ENCODE measurements around the gene AKR7A2.
"Not testable (repeated sequence)": the region's sequence is repeated elsewhere in the genome, so short reads cannot be mapped to it uniquely, and the experiment has no call there.

AKR7A2 gene

DNA sequence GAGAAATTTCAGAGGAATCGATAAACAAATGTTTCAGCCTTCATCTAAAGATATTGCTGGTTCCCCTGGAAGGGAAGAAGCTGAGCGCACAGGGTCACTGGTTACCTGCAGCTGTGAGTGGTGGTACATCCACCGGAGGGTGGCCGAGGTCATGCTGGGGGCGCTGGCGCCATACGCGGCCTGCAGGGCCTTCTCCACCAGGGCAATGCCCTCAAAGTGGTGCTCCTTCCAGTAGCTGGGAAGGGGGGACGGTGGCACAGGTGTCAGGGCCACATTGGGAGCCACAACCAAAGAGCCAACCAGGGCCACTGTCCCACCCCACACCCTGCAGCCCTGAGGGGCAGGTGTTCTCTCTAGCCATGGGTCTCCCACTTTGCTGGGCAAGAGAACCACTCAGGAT, 28.1 kb downstream of the AKR7A2 start:
- Histone ChIP-seq H3K4me1 (ENCODE audit: control insufficient read depth, insufficient read depth, low read length) (no peaks in the 10 kb centered on the region), H3K36me3 (ENCODE audit: control insufficient read depth, insufficient read depth, low read length) (peaks cover 2% of the 10 kb centered on the region), H3K27me3 (ENCODE audit: control insufficient read depth, insufficient read depth, low read length) (no peaks in the 10 kb centered on the region), H3K27ac (ENCODE audit: low read depth, low read length) (no peak overlapping the region), H3K9ac (ENCODE audit: low read length) (no peak overlapping the region), H3K4me3 (ENCODE audit: low read length) (no peak overlapping the region)

DNA sequence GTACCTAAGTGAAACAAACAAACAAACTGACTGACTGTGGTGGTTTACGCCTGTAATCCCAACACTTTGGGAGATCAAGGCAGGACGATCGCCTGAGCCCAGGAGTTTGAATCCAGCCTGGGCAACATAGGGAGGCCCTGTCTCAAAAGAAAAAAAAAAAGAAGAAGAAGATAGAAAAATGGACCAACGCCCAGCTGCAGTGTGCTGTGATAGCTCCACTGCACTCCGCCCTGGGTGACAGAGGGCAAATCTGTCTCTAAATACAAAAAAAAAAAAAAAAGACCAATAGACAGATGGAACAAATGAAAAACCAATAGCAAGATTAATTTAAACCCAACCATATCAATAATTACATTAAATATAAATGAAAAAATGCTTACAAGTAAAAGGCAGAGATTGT, 37.3 kb downstream of the AKR7A2 start:
- Histone ChIP-seq H3K27ac (ENCODE audit: low read depth, low read length) (no peak overlapping the region), H3K4me1 (ENCODE audit: control insufficient read depth, insufficient read depth, low read length) (no peaks in the 10 kb centered on the region), H3K27me3 (ENCODE audit: control insufficient read depth, insufficient read depth, low read length) (no peaks in the 10 kb centered on the region), H3K4me3 (ENCODE audit: low read length) (no peak overlapping the region), H3K9ac (ENCODE audit: low read length) (no peak overlapping the region), H3K36me3 (ENCODE audit: control insufficient read depth, insufficient read depth, low read length) (no peaks in the 10 kb centered on the region)

- H3K27me3 ChIP-seq (ENCODE audit: control insufficient read depth, insufficient read depth, low read length); H3K9ac ChIP-seq (ENCODE audit: low read length); H3K4me1 ChIP-seq (ENCODE audit: control insufficient read depth, insufficient read depth, low read length); H3K36me3 ChIP-seq (ENCODE audit: control insufficient read depth, insufficient read depth, low read length); H3K27ac ChIP-seq (ENCODE audit: low read depth, low read length); H3K4me3 ChIP-seq (ENCODE audit: low read length): not testable (repeated sequence)
Observed at GRCh38 chr1:19273844-19274531, 38.0 kb downstream of the AKR7A2 start.

DNA sequence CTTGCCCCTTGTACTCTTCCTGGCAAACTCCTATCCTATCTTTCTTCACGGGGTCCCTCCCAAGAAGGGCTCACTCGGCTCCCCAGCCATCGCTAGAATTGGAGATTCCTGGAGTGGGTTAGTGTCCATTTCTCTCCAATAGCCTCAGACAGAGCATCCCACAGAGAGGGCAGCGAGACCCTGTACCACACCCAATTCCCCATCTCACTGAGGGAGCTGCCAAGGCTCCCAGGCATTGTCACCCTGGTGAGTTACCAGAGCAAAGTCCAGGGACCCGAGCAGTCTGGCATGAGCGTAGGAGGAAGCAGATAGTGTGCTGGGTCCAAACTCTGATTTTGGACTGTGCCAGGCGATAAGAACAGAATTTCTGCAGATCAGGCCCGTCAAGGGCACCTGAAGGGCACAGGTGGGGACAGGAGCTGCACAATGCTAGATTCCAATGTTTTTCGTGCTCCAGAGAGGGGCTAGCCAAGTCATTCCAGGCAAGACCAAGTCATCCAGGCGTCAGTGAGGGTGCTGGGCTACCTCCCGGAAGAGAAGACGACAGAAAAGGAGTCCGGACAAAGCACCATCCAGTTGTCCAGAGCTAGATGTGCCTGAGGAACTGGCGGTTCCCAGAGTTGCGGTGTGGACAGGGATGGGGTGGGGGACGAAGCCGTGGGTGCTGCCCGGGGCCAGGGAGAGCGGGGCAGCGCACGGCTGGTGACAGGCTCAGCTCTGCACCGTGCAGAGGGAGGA, 38.7 kb downstream of the AKR7A2 start:
- Histone ChIP-seq H3K27ac (ENCODE audit: low read depth, low read length) (no peak overlapping the region), H3K4me3 (ENCODE audit: low read length) (no peak overlapping the region), H3K4me1 (ENCODE audit: control insufficient read depth, insufficient read depth, low read length) (no peaks in the 10 kb centered on the region), H3K36me3 (ENCODE audit: control insufficient read depth, insufficient read depth, low read length) (no peaks in the 10 kb centered on the region), H3K27me3 (ENCODE audit: control insufficient read depth, insufficient read depth, low read length) (no peaks in the 10 kb centered on the region), H3K9ac (ENCODE audit: low read length) (no peak overlapping the region)

- Histone ChIP-seq H3K4me1 (ENCODE audit: control insufficient read depth, insufficient read depth, low read length) (no peaks in the 10 kb centered on the region), H3K4me3 (ENCODE audit: low read length) (no peak overlapping the region), H3K36me3 (ENCODE audit: control insufficient read depth, insufficient read depth, low read length) (no peaks in the 10 kb centered on the region), H3K9ac (ENCODE audit: low read length) (no peak overlapping the region), H3K27me3 (ENCODE audit: control insufficient read depth, insufficient read depth, low read length) (no peaks in the 10 kb centered on the region), H3K27ac (ENCODE audit: low read depth, low read length) (no peak overlapping the region)
Observed at GRCh38 chr1:19272064-19272463, 39.9 kb downstream of the AKR7A2 start.

DNA sequence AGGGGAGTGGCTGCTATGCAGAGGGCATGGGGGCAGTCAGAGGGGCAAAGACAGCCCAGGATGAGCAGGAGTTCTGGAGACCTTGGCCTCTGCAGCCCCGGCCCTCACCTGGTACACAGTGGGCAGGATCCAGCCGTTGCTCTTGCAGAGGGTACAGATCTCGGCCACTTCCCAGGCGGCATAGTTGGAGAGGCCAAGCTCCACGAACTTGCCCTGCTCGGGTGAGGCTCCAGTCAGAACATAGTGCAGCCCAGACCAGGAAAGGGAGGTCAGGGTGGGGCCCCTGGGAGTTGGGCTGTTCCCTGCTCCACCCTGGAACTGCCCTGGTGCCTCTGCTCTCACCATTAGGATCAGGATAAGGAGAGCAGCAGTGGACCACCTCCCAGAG, 41.6 kb downstream of the AKR7A2 start:
- not testable (repeated sequence) for H3K9ac ChIP-seq (ENCODE audit: low read length); H3K4me1 ChIP-seq (ENCODE audit: control insufficient read depth, insufficient read depth, low read length); H3K36me3 ChIP-seq (ENCODE audit: control insufficient read depth, insufficient read depth, low read length); H3K27me3 ChIP-seq (ENCODE audit: control insufficient read depth, insufficient read depth, low read length); H3K27ac ChIP-seq (ENCODE audit: low read depth, low read length); H3K4me3 ChIP-seq (ENCODE audit: low read length)

- not testable (repeated sequence) for H3K4me3 ChIP-seq (ENCODE audit: low read length); H3K27ac ChIP-seq (ENCODE audit: low read depth, low read length); H3K36me3 ChIP-seq (ENCODE audit: control insufficient read depth, insufficient read depth, low read length); H3K27me3 ChIP-seq (ENCODE audit: control insufficient read depth, insufficient read depth, low read length); H3K9ac ChIP-seq (ENCODE audit: low read length); H3K4me1 ChIP-seq (ENCODE audit: control insufficient read depth, insufficient read depth, low read length)
Observed at GRCh38 chr1:19269427-19270342, 42.3 kb downstream of the AKR7A2 start.

DNA sequence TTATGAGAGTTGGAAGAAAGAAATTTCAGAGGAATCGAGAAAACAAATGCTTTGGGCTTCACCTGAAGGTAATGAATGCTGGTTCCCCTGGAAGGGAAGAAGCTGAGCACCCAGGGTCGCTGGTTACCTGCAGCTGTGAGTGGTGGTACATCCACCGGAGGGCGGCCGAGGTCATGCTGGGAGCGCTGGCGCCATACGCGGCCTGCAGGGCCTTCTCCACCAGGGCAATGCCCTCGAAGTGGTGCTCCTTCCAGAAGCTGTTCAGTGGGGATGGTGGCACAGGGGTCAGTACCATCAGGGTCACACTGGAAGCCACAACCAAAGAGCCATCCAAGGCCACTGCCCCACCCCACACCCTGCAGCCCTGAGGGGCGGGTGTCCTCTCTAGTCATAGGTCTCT, 43.5 kb downstream of the AKR7A2 start:
- Histone ChIP-seq H3K36me3 (ENCODE audit: control insufficient read depth, insufficient read depth, low read length) (no peaks in the 10 kb centered on the region), H3K27me3 (ENCODE audit: control insufficient read depth, insufficient read depth, low read length) (no peaks in the 10 kb centered on the region), H3K9ac (ENCODE audit: low read length) (no peak overlapping the region), H3K4me3 (ENCODE audit: low read length) (no peak overlapping the region), H3K27ac (ENCODE audit: low read depth, low read length) (no peak overlapping the region), H3K4me1 (ENCODE audit: control insufficient read depth, insufficient read depth, low read length) (no peaks in the 10 kb centered on the region)

GRCh38 chr1:19262744-19263143, 49.2 kb downstream of the AKR7A2 start:
- H3K9ac ChIP-seq (ENCODE audit: low read length) = no peak overlapping the region
- no peak overlapping the region for H3K27ac ChIP-seq (ENCODE audit: low read depth, low read length)
- no peak overlapping the region for H3K4me3 ChIP-seq (ENCODE audit: low read length)
- no peaks in the 10 kb centered on the region for H3K4me1 ChIP-seq (ENCODE audit: control insufficient read depth, insufficient read depth, low read length)
- H3K36me3 ChIP-seq (ENCODE audit: control insufficient read depth, insufficient read depth, low read length) = peaks cover 4% of the 10 kb centered on the region
- H3K27me3 ChIP-seq (ENCODE audit: control insufficient read depth, insufficient read depth, low read length) = no peaks in the 10 kb centered on the region

GRCh38 chr1:19262047-19262446, 49.9 kb downstream of the AKR7A2 start:
- no peak overlapping the region for H3K9ac ChIP-seq (ENCODE audit: low read length)
- H3K4me1 ChIP-seq (ENCODE audit: control insufficient read depth, insufficient read depth, low read length) = no peaks in the 10 kb centered on the region
- no peak overlapping the region for H3K4me3 ChIP-seq (ENCODE audit: low read length)
- H3K27ac ChIP-seq (ENCODE audit: low read depth, low read length) = no peak overlapping the region
- H3K36me3 ChIP-seq (ENCODE audit: control insufficient read depth, insufficient read depth, low read length) = peaks cover 9% of the 10 kb centered on the region
- H3K27me3 ChIP-seq (ENCODE audit: control insufficient read depth, insufficient read depth, low read length) = no peaks in the 10 kb centered on the region

DNA sequence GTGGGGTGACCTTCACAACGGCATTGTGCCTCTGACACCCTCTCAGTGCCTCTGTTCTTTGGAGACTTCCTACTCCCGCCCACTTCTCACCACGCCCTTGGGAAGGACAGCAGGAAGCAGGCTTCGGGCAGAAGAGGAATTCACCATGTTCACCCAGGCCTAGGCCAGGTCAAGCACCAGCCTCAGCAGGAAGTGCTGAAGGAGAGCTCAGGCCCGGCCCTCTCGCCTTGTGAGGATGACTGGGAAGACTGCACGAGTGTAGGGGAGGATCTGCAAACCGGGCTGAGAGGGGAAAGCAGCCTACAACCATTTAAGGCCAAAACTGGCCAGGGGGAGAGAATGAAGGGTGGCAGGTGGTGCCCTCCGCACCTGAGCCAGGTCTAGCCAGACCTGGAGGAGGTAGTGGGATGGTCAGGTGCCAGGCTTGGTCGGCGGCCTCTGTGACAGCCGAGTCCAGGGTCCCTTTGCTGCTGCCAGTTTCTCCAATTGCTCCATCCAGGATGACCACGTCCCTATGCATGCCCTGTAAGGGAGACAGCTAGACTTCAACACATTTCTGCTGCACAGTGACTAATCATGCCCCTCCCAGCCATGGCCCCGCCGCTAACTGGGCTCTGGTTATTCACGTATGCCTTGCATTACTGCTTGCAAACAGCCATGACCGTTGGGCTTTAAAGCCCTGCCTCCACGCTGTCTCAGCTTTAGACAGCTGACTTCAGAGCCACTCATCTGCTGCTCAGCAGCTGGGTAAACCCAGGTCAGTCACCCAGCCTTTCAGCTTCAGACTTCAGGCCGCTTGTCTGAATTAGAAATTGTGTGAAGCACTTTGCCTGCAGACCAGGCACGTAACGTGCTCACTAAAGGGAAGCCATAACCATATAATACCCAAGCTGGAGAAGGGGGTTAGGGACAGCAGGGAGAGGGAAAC, 51.5 kb downstream of the AKR7A2 start:
- no peak overlapping the region for H3K9ac ChIP-seq (ENCODE audit: low read length)
- H3K27ac ChIP-seq (ENCODE audit: low read depth, low read length) = no peak overlapping the region
- H3K4me1 ChIP-seq (ENCODE audit: control insufficient read depth, insufficient read depth, low read length) = no peaks in the 10 kb centered on the region
- H3K27me3 ChIP-seq (ENCODE audit: control insufficient read depth, insufficient read depth, low read length) = no peaks in the 10 kb centered on the region
- no peak overlapping the region for H3K4me3 ChIP-seq (ENCODE audit: low read length)
- H3K36me3 ChIP-seq (ENCODE audit: control insufficient read depth, insufficient read depth, low read length) = peaks cover 14% of the 10 kb centered on the region

DNA sequence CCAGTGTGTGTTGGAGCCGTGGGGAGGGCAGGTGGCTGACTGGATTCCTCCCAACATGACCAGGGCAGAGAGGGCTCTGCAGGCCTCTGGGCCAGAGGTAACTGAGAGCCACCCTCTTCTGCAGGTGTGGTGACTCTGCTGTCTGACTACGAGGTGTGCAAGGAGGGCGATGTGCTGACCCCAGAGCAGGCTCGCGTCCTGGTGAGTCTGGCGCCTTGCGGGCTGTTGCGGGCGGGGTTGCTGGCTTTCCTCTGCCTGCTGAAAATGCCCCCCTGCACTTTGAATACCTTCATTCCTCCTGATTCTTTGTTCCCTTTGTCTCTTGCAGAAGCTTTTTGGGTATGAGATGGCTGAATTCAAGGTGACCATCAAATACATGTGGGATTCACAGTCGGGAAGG, 53.6 kb downstream of the AKR7A2 start:
- H3K27me3 ChIP-seq (ENCODE audit: control insufficient read depth, insufficient read depth, low read length) = no peaks in the 10 kb centered on the region
- H3K4me1 ChIP-seq (ENCODE audit: control insufficient read depth, insufficient read depth, low read length) = no peaks in the 10 kb centered on the region
- no peak overlapping the region for H3K4me3 ChIP-seq (ENCODE audit: low read length)
- H3K36me3 ChIP-seq (ENCODE audit: control insufficient read depth, insufficient read depth, low read length) = peaks cover 14% of the 10 kb centered on the region
- no peak overlapping the region for H3K27ac ChIP-seq (ENCODE audit: low read depth, low read length)
- no peak overlapping the region for H3K9ac ChIP-seq (ENCODE audit: low read length)

All from rectal smooth muscle tissue (tissue), 1 donor.